Bronchial epithelial cell (primary cell): ENCODE measurements around the gene NEK10. TPM values are rescaled to one million over a fixed set of nuclear protein-coding genes. Genes with fewer than 3 reads are reported as not detected.

ENCODE experiments used
- DNase-seq: peaks from one replicate; pipeline ENCODE4 v3.0.0-alpha.2; 2010; ENCODE audit warnings: low read depth
- FAIRE-seq: peaks from 2 replicates; lab custom pipeline; 2011; peaks lifted over from hg19 to GRCh38; lab: Jason Lieb, UNC
- H3K27me3 ChIP-seq: 2 replicates; pipeline ENCODE4 v1.5.1; 2011; ENCODE audit warnings: low read length; ENCODE audit not compliant: control insufficient read depth, insufficient read depth
- H3K36me3 ChIP-seq: 2 replicates; pipeline ENCODE4 v1.5.1; 2011; ENCODE audit warnings: low read length; ENCODE audit not compliant: control insufficient read depth, insufficient read depth
- H3K4me3 ChIP-seq: 2 replicates; pipeline ENCODE4 v1.5.1; 2011; ENCODE audit warnings: mild to moderate bottlenecking, low read depth, low read length, control low read depth
- total RNA-seq: library from RNA; depleted of rRNA; stranded (reverse); fragments of >200 nt; gene quantifications from 2 replicates; pipeline ENCODE4 v1.2.1, GENCODE V29; 2014
- TF ChIP-seq, protein P1 (sequence below): IDR thresholded peaks from 2 replicates; pipeline ENCODE4 v1.5.1; 2011; ENCODE audit warnings: mild to moderate bottlenecking, moderate library complexity, low read length, control low read depth, inconsistent platforms; ENCODE audit not compliant: insufficient read depth, severe bottlenecking

The NEK10 gene
- total RNA-seq, 1 donor from 2014 or later = 1.1 TPM

DNA sequence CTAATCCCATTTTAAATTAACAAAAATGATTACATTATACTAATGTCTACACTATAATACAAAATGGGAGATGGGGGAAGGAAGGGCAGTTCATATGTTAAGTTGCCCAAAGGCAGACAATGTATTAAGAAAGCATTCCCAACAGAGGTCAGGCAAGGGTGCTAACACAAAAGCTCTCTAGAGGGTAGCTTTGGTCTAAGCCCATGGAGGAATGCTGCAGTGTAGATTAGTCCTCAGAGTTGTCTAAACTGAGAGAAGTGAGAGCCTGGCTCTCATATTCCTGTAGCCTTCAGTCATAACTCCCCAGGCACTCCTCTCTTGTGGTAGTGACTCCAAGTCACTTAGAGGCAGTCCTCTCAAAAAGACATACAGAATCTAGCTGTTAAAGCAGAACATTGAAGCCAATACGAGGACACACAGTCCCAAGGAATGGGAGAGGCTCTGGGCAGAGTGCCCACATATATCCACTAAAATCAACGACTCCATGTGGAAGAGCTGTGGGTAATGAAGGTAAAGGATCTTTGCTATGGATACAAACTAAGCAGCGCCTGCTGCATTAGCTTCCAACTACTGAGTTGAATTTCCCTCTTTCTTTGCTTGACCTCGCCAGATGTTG lies 14.5 kb downstream of the NEK10 start:
- DNase-seq = no peak
- TF ChIP-seq, protein P1, sequence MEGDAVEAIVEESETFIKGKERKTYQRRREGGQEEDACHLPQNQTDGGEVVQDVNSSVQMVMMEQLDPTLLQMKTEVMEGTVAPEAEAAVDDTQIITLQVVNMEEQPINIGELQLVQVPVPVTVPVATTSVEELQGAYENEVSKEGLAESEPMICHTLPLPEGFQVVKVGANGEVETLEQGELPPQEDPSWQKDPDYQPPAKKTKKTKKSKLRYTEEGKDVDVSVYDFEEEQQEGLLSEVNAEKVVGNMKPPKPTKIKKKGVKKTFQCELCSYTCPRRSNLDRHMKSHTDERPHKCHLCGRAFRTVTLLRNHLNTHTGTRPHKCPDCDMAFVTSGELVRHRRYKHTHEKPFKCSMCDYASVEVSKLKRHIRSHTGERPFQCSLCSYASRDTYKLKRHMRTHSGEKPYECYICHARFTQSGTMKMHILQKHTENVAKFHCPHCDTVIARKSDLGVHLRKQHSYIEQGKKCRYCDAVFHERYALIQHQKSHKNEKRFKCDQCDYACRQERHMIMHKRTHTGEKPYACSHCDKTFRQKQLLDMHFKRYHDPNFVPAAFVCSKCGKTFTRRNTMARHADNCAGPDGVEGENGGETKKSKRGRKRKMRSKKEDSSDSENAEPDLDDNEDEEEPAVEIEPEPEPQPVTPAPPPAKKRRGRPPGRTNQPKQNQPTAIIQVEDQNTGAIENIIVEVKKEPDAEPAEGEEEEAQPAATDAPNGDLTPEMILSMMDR = no peak
- Histone ChIP-seq H3K27me3 (no peaks in the 10 kb centered on the region), H3K4me3 (no peak overlapping the region), H3K36me3 (no peaks in the 10 kb centered on the region)
- FAIRE-seq = no peak

DNA sequence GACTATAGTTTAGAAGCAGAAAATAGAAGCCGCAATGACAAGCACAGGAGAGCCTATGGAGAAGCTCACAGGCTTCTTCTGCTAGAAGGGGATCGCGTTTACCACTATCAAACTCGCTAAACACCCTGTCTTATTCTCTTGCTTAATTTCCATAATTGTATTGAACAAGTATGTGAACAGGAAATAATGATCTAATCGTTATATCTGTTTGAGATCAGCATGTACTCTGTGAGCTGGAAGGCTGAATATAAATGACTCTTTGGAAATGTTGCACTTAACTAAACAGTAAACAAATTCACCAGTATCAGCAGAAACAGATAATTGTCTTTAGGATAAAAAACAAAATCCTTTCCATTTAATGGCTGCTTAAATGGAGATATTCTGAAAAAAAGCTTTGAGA lies 15.0 kb downstream of the NEK10 start:
- FAIRE-seq = no peak
- H3K36me3 ChIP-seq = no peaks in the 10 kb centered on the region
- no peaks in the 10 kb centered on the region for H3K27me3 ChIP-seq
- TF ChIP-seq, protein P1 = no peak
- no peak for DNase-seq
- no peak overlapping the region for H3K4me3 ChIP-seq

DNA sequence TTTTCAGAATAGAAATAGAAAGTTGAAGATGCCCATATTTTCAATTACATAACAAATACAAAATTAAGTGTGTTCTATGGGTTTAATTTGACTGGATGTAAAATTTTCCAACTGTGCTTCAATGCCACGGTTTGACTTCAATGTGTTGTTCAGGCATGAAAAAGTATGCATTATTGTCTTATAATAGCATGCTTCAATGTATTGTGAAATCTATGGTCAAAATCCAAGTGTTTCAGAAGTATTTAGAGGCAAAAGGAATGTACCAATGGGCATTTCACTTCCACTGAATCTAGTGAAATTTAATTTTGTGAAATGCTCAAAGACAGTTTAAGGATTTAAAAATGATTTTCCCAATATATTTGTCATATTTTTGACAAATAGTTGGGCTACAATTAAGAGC lies 16.0 kb downstream of the NEK10 start:
- Histone ChIP-seq H3K4me3 (no peak overlapping the region), H3K27me3 (no peaks in the 10 kb centered on the region), H3K36me3 (no peaks in the 10 kb centered on the region)
- TF ChIP-seq, protein P1 = no peak
- DNase-seq (peak; percentile 58), FAIRE-seq (no peak)

DNA sequence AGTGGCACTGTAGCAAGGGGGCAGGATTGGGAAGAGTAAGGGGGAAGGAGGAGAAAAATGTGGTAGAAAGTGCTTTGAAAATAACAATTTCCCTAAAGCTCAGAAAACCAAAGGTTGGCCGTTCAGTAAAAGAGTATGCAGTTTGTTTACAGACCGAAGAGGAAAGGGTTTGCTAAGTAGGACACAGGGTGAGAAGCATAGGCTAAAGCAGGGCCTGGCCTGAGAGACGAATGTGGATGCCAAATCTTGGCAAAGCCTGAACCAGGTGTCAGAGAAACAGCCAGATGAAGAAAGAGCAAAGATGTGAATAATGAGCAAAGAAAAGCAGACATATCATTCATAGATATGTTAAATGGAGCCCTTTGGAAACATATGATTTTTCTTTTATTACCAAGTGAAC lies 17.1 kb downstream of the NEK10 start:
- Histone ChIP-seq H3K4me3 (no peak overlapping the region), H3K36me3 (no peaks in the 10 kb centered on the region), H3K27me3 (no peaks in the 10 kb centered on the region)
- no peak for FAIRE-seq
- TF ChIP-seq, protein P1 = no peak
- DNase-seq = no peak

DNA sequence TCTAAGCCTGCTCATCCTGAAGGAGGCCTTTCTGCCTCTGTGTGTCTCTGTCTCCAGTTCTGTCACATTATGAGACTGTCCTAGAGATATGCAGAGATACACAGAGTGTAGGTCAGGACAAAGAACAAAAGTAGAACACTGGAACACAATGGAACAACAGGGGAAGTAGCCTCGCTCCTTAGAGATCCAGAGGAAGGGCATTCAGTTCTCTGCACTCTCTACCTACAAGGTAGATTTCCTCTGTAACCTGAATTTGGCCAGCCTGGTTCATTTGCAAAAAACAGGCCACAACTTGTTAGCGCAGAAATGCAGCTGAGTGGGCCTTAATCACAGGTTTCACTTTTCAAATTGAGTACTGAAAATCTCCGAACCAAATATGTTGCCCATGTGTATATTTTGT lies 19.4 kb downstream of the NEK10 start:
- Histone ChIP-seq H3K4me3 (no peak overlapping the region), H3K36me3 (no peaks in the 10 kb centered on the region), H3K27me3 (no peaks in the 10 kb centered on the region)
- FAIRE-seq = no peak
- peak; percentile 85 for DNase-seq
- TF ChIP-seq, protein P1 = no peak
